Stomach (tissue), 4 donors: ENCODE measurements around the gene BICD1.

ENCODE experiments used
- CTCF ChIP-seq, 7 experiments: fragments of 450-650 bp in 4 of 7; fragments of 200-600 bp in 3 of 7; sonication (generic) in 3 of 7; IDR thresholded peaks; one replicate each; pipeline ENCODE4 v1.5.1; 2016 to 2019; ENCODE audit warnings: antibody characterized with exemption in 7 of 7, control low read depth in 2 of 7, mild to moderate bottlenecking in 1 of 7
- POLR2A ChIP-seq, 4 donors: fragments of 450-650 bp; IDR thresholded peaks; one replicate each; pipeline ENCODE4 v1.6.1; 2016; ENCODE audit warnings: antibody characterized with exemption in 4 of 4, control low read depth in 2 of 4, mild to moderate bottlenecking in 1 of 4, moderate library complexity in 1 of 4

GRCh38 chr12:32163596-32163995, 56.9 kb downstream of the BICD1 start:
- TF ChIP-seq CTCF (IDR thresholded peaks at IDR 0.05) (no peak), POLR2A (IDR thresholded peaks at IDR 0.05) (no peak)
